Activated CD8-positive, alpha-beta memory T cell treated with anti-CD3 and anti-CD28 coated beads for 48 hours (primary cell): ENCODE measurements around the gene SLC7A6.
A peak's percentile ranks its signal among the peaks of the same experiment; 100 is the strongest.

Experiments
- DNase-seq, 3 experiments: peaks; one replicate each; pipeline ENCODE4 v3.0.0-alpha.2; 2020; ENCODE audit warnings: low read depth in 2 of 3, low spot score in 2 of 3

SLC7A6 gene

DNA sequence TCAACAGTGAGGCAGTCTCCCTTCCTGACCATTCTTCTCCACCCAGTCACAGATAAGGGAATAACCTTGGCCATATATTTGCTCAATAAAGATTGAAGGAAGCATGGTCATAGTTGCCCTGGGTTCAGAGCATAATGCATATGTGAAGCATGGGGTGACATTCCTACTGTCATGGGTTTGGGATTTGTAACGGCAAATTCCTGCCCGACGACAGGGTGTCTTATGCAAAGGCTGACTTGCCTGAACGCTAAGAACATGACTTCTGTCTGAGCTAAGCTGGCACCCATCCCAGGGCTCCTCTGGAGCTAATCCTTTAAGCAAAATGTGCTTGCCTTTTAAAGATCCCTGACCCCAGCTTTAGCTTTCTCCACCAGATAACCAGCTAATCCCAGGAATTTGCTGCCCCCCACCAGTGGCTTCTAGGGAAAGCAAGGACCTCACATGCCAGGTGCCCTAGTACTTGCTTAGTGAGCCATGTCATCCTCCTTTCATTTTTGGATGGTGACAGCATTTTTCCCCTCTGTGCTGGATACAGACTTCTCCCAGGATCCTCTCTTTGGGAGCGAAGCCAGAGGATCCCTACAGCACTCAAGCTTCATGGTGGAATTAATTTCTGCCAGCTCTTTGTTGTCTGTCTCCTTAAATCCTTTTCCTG is 34.7 kb downstream of the SLC7A6 start:
- no peak for DNase-seq

DNA sequence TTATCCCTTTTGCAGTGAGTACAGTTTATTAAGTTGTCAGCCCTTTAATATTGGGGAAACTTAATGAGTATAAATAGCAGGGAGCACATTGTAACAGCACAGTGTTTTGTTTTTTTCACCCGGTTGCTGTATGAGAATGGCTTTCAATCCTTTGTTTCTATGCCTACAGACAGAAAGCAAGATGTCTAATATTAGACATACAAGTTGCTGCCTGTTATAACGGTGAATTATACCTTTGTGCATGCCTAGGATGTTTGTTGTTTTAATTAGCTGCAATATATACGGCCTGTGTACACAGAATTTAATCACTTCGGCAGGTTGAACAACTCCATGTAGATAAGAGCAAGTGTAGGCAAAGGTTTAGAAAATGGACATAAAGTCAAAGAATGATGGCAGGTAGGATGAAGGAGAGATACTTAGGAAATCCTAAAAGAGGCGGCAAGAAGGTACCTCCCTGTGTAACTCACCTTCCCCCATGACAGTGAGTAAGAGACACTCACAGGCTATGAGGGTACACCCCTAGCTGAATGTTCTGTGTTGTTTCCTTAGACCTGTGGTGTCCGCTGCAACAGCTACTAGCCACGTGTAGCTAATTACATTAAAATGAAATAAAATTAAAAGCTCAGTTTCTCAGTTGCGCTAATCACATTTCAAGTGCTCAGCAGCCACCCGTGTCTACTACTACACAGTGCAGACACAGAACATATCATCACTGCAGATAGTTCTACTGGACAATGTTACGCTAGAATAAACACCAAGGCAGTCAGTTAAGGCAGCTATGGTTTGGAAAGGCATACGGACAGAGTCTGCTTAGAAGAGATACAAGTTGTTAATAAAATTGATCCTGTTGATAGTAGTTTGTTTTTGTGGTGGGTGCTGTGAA is 35.5 kb downstream of the SLC7A6 start:
- DNase-seq: no peak

DNA sequence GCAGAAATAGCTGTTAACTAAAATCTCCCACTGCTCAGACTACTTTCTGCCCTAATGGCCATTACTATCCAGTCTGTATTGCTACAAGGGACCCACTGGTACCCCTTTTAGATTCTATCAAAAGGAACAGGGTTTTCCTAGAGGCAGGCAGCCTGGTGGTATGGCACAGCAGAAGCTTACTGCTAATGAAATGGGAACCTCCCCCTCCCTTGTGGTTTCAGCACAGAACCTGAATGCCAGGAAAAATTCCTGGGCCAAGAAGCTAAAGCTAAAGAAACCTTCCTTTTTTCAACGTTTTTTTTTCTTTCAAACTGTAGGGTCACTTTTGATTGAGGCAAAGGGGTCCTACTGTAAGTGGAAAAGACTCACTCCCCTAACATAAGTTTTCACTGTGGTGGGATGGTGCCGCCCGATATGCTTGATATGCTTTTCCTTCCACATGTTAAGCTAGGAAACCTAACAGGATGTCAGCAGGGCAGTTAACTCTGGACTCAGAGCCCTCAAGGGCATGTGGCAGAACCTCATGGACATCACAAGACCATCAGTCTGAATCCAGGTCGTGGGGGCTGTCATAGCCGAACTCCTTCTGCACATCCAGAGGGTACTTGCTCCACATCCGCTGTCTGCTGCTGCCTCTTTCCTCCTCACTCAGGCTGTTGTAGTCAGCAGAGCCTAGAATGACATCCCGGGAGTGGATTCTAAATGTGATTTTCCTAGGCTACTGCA is 36.6 kb downstream of the SLC7A6 start:
- no peak for DNase-seq

DNA sequence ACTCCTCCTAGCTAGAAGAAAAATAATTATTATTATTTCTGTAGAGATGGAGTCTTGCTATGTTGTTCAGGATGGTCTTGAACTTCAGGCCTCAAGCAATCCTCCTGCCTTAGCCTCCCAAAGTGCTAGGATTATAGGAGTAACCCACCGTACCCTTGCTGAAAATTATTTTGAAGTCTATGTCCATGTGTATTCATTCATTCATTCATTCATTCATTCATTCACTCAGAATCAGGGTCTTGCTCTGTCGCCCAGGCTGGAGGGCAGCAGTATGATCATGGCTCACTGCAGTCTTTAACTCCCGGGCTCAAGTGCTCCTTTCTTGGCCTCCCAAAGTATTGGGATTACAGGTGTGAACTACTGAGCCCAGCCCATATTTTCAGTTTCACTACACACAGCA is 42.3 kb downstream of the SLC7A6 start:
- DNase-seq: no peak

DNA sequence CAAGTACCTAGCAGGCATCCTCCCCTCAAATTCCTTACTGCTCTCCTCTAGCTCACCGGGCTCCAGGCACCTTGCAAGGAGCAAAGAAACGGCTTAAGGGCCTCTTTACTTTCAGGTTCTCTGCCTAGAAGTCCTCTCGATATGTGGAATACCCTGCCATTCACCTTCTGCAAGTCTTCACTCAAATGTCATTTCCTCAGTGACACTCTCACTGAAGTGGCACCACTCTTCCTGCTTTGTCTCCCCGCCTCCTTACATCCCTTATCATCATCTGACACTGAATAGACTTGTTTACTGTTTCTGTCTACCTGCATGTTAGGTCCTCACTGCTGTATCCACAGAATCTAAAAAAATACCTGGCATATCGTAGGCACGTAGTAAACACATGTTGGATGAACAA is 45.5 kb downstream of the SLC7A6 start:
- no peak for DNase-seq

DNA sequence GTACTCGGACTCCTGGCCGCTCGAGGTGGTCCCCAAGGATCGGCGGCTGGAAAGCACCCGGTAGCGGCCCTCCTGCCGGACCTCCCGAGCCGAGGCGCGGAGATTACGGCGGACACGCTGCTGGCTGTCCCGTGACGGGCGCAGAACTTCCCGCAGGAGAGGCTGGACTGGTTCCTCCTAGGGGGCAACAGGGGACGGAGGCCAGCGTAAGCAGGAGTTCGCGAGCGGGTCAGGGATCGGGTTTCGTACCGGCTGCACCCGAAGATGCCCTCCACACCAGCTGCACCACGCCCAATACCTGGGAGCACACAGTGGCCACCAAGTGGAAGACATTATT is 46.1 kb downstream of the SLC7A6 start:
- no peak for DNase-seq

DNA sequence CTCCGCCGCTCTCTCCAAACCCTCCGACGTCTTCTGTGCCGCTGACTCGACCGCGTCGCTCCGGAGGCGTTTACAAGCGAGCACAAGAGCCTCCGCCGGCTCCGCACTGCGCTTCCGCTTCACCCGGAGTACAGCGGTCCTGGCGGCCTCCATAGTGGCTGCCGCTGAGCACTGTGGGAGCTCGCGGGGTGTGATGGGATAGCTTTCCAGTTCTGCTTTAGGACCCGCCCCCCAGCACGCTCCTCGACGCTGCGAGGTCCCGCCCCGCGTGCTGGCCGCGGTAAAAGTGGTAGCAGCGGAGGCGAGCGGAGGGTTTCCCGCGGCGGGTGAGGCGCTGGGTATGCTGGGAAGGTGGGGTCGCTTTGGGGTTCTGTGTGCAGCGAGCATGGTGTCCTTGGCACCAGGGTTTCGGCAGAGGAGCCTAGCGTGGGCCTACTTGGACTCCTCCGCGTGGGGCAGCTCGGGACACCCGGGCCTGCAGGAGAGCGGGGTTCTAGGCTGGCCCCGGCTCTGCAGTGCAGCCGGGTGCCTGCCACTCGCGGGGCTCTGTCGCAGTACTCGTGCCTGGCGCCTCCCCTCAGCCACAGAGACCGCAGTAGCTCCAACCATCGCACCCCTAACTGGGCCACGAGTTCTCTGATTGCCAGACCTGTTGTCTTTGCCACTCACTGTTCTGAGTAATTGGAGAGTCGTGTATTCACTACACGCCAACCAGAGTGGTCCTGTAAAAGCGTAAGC is 46.6 kb downstream of the SLC7A6 start, which contains the start of the genes PRMT7 and SLC7A6OS:
Gene PRMT7 (plus strand): TSS at position 246 of the 738 bp plus-strand sequence. CDS start 4,961 bp downstream, outside the sequence.
Gene SLC7A6OS (minus strand): TSS at position 173 of the 738 bp plus-strand sequence. CDS start 20 bp downstream, at position 153.
- peak; percentile 60 to 83 (median 74) for DNase-seq

DNA sequence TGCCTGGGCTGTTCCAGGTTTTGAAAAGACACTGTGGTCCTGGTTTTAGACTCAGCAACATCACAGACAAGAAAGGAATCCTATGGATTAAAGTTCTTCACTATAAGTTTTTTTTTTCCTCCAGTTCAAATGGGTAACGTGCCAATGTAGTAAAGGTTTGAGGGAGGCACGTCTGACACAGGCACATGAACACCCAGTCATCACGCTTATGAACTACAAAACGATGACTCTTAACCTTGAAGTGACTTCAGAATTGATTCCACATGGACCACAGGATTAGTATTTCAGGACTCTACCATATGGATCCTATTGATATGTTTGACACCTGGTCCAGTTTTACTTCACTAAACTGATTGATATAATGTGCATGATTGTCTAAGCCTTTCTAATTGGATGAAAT is 48.8 kb downstream of the SLC7A6 start:
- no peak for DNase-seq

DNA sequence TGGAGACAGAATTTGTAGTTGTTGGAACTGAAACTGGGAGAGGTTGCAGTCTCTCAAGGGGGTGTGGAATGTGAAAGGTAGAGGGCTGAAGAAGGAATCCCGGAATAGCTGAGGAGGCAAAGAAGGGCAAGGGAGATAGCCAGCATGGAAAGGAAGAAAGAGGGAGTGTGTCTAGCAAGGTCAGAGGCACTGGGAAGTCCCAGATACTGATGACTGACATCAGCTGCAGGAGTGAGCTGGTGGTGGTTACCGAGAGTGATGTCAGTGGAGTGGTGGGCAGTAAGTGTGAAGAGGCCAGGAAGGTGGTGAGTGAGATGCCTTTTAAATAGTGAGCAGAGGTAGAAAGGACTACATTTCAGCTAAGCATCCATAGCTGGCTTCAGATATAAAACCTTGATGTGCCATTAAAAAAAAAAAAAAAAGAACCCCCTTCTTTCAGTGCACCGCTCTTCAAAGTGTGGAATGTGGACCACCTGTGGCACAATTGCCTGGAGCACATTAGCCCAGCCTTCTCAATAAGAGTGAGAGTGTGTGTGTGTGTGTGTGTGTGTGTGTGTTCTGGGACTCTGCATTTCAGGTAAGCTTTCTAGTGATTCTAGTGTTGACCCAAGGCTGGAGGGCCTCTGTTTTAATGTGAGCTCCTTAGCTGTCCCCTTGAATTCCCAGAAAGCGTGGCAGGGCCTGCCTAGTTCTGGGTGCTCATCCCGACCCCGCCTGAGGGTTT is 55.0 kb downstream of the SLC7A6 start:
- DNase-seq: peak in 2 of 3 experiments; percentile 11 to 23

DNA sequence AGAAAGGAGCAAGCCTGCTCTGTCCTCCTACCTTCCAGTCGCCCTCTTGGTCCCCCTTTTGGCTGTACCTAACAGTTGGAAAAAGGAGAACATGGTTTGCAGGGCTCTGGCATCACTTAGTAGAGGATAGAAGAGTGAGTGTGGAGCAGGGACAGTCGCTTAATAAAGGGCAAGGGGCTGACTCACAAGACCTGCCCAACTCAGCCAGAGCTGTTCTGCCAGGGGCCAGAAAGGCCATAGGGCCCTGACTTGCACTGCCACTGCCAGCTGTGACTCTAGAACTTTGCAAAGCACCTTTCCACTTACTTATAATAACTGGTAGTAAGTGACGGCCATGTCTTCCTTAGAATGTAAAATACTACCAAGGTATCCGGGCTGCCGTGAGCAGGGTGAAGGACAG is 60.0 kb downstream of the SLC7A6 start:
- DNase-seq: no peak

DNA sequence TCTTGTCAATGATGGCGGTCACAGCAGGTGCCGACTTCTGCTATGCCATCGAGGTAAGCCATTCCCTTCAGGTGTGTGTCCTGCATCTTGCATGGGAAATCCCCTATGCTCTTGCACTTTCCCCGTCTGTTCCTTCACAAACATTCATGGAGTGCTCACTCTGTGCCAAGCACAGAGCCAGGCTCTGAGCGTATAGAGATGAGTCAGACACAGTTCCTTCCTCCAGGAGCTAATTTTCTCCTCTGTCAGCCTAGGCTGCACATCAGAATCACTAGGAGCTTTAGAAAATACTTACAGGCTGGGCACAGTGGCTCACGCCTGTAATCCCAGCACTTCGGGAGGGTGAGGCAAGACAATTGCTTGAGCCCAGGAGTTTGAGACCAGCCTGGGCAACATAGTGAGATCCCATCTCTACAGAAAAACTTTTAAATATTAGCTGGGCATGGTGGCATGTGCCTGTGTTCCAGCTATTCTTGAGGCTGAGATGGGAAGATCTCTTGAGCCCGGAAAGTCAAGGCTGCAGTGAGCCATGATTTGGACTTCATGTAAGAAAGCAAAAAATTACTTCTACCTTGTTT is 60.5 kb downstream of the SLC7A6 start:
- no peak for DNase-seq

DNA sequence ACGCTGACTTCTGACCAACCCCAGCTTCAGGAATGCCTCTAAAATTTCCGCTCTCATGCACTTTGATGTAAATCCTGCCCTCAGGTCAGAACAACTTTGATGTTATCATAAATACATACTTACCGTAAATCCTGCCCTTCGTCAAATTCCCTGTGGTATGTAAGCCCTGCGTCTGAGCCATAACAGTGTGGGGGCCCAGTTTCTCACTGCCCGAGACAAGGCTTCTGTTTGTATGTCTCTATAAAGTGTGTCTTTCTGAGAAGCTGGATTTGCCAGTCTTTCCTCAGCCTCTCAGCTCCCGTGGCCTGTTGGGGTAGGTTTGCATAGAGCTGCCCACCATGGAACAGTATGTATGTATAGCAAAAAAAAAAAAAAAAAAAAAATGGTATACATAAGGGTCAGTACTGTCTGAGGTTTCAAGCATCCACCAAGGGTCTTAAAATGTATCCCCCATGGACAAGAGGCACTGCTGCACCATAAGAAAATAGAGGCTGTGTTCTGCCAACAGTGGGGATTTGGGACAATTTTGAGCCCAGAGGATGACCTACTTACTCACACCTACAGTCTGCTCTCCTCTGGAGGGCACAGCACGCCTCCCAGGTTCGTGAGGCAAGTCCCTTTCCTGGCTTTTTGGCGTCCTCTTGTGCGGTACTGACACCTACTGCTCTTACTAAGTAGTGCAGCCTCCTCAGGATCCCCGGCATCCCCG is 64.0 kb downstream of the SLC7A6 start:
- DNase-seq: peak; percentile 36 to 57 (median 50)

DNA sequence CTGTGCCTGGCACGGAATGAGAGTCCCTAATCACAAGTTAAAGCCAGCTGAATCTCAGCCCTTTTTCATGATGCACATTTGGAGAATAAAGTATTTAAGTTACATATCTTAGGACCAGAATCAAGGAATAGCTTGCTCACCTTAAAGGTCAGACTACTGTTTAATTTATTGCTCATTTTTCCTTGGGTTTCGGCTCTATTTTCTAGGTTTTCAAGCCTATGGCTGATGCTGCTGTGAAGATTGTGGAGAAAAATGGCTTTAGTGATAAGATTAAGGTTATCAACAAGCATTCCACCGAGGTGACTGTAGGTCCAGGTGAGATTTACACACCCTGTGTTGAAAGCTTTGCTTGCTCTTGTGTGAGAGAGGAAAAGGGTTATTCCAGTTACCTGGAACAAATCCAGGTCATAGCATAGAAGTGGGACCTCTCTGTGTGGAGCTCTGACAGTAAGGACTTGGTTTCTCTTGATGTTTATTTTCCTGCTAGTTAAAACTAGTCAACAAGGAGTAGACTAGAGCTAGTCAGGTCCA is 64.6 kb downstream of the SLC7A6 start:
- DNase-seq: no peak

DNA sequence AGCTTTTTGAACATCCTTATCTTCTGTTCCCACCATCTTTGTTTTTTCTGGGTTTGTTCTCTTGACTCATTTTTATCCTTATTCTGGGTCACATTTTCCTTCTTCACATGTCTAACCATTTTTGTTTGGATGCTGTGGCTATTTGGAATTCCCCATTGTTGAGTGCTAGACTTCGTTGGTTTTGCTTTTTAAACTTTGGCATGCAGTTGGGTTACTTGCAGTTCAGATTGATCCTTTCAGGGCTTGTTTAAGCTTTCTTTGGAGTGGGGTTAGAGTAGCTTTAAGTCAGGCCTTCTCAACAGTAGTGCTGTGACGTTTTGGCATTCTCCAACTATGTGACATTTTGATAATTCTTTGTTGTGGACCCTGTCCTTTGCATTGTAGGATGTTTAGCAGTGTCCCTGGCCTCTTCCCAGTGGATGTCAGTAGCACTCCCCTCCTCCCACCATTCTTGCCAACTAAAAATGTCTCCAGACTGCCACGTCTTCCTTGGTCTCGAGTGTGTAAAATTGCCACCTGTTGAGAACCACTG is 67.6 kb downstream of the SLC7A6 start:
- DNase-seq: no peak

DNA sequence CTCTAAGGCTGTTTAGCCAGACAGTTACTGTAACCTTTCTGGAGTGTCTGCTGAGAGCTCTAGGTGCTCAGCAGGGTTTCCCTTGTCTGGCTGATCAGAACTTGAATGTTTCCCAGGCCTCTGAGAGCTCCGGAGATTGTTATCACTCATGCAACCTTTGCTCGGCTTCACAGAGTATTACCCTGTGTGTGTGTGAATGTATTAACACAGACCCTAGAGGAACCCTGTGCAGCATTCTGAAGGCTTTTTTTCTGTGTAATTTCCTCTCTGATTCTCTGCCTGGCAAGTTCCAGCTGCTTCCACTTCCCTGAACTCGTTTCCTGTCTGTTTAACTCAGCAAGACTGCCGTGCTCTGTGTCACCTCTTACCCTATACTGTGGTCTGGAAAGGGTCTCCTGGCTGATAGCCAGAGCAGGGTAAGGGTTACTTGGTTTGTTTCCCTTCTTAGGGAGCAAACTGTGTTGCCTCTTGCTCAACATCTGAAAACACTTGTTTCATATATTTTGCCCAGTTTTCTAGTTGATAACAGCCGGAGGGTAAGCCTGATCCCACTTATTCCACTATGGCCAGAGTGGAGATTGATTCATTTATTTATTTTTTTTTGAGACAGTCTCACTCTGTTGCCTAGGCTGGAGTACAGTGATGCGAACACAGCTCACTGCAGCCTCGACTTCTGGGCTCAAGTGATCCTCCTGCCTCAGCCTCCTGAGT is 68.2 kb downstream of the SLC7A6 start:
- DNase-seq: no peak

DNA sequence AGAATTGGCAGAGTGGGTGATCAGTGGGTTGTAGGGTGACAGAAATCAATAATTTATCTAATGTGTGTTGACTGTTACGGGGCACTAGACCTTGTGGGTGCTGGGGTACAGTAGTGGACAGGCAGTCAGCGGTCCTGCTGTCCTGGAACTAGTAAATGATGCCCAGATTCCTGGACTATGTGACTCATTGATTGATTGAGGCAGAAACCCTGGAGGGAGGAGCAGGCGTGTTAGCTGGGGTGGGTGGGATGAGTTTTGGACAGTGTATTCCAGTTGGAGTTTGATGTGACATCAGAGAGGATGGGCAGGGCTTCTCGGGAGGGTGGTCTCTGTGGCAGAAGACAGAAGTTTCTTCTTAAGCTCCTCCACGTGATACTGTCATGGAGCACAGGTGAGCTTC is 70.8 kb downstream of the SLC7A6 start:
- DNase-seq: no peak

DNA sequence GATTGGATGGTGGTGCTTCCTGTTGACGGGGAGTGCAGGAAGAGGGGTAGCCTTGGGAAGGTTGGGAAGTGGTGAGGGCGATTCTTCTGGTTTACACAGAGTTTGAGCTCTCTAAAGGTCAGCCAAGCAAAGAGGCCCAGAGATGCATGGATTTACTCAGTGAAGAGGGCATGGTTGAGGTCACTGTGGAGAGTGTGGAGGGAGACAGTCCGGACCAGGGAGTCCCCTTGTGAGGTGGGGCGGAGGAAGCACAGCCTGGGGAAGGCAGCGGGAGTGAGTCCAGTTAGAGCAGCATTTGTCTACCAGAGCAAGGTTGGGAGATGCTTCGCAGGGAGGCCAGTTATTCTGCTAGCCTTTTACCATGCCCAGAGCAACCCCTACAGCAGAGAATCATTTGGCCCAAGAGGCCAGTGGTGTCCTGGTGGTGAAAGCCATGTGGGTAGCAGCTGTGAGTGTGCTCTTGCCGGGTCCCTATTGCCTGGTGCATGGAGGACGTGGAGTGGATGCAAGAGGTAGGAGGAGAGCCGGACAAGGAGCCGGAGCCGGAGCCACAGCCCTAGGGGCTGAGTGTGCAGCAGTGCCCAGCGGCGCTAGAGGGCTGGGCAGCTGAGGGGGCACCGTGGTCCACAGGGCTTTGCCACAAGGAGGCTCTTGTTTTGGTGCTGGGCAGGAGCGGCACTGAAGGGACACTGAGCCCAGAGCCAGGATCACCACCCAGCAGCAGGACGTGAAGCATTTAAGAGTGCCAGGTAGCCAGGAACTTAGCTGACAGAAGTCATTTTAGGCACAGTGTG is 74.2 kb downstream of the SLC7A6 start:
- DNase-seq: no peak
